HEK293T (cell line): ENCODE measurements around the gene GOLGA6D.
"Not testable (repeated sequence)": the region's sequence is repeated elsewhere in the genome, so short reads cannot be mapped to it uniquely, and the experiment has no call there.

ENCODE experiments used
- CTCF ChIA-PET: fragments of 350-600 bp; formaldehyde crosslinking; extraction: SDS; loops from one replicate; lab custom pipeline; 2021; ENCODE audit warnings: antibody characterized with exemption, inconsistent platforms; lab: Yijun Ruan, JAX
- POLR2A ChIA-PET: fragments of 350-600 bp; formaldehyde crosslinking; extraction: SDS; loops from one replicate; lab custom pipeline; 2020; ENCODE audit warnings: antibody characterized with exemption, inconsistent platforms; lab: Yijun Ruan, JAX
- DNase-seq: peaks from one replicate; pipeline ENCODE4 v3.0.0; 2012; ENCODE audit warnings: mixed read lengths; ENCODE audit errors: extremely low spot score
- ARNT ChIP-seq: fragments of 450-650 bp; IDR thresholded peaks from 2 replicates; pipeline ENCODE4 v1.6.1; 2017; ENCODE audit warnings: mild to moderate bottlenecking
- BHLHE40 ChIP-seq: fragments of 450-650 bp; IDR thresholded peaks from 2 replicates; pipeline ENCODE4 v1.6.1; 2016; ENCODE audit warnings: mild to moderate bottlenecking, moderate library complexity, borderline replicate concordance
- CTBP1 ChIP-seq: fragments of 450-650 bp; IDR thresholded peaks from 2 replicates; pipeline ENCODE4 v1.6.1; 2016; ENCODE audit warnings: borderline replicate concordance
- ELF4 ChIP-seq: fragments of 450-650 bp; IDR thresholded peaks from 2 replicates; pipeline ENCODE4 v1.6.1; 2017; ENCODE audit warnings: antibody characterized with exemption
- FOXA1 ChIP-seq: fragments of 450-650 bp; IDR thresholded peaks from 2 replicates; pipeline ENCODE4 v1.6.1; 2016; ENCODE audit warnings: mild to moderate bottlenecking
- FOXK2 ChIP-seq: fragments of 450-650 bp; IDR thresholded peaks from 2 replicates; pipeline ENCODE4 v1.6.1; 2016; ENCODE audit warnings: mild to moderate bottlenecking
- FOXM1 ChIP-seq: fragments of 450-650 bp; IDR thresholded peaks from 2 replicates; pipeline ENCODE4 v1.6.1; 2017; ENCODE audit warnings: mild to moderate bottlenecking, borderline replicate concordance
- HDGF ChIP-seq: fragments of 450-650 bp; IDR thresholded peaks from 2 replicates; pipeline ENCODE4 v1.6.1; 2017; ENCODE audit warnings: antibody characterized with exemption, borderline replicate concordance
- L3MBTL2 ChIP-seq: fragments of 450-650 bp; conservative IDR thresholded peaks from 2 replicates; pipeline ENCODE4 v1.6.1; 2016; ENCODE audit warnings: mild to moderate bottlenecking
- LEF1 ChIP-seq: fragments of 450-650 bp; IDR thresholded peaks from 2 replicates; pipeline ENCODE4 v1.6.1; 2017; ENCODE audit warnings: mild to moderate bottlenecking, borderline replicate concordance
- NFRKB ChIP-seq: fragments of 450-650 bp; IDR thresholded peaks from 2 replicates; pipeline ENCODE4 v1.6.1; 2016; ENCODE audit warnings: mild to moderate bottlenecking, moderate library complexity
- SP1 ChIP-seq: fragments of 450-650 bp; IDR thresholded peaks from 2 replicates; pipeline ENCODE4 v1.6.1; 2017
- SUZ12 ChIP-seq: fragments of 450-650 bp; IDR thresholded peaks from 2 replicates; pipeline ENCODE4 v1.6.1; 2016; ENCODE audit warnings: mild to moderate bottlenecking
- TARDBP ChIP-seq: fragments of 450-650 bp; IDR thresholded peaks from 2 replicates; pipeline ENCODE4 v1.6.1; 2016
- ZNF384 ChIP-seq: fragments of 450-650 bp; IDR thresholded peaks from 2 replicates; pipeline ENCODE4 v1.6.1; 2016
- TF ChIP-seq, protein P1 (sequence below): fragments of 450-650 bp; IDR thresholded peaks from 2 replicates; pipeline ENCODE4 v1.6.1; 2016

Gene GOLGA6D

GRCh38 chr15:75284152-75284551 lies 1.5 kb downstream of the GOLGA6D start:
- CTCF ChIA-PET, DNase-seq, POLR2A ChIA-PET: not testable (repeated sequence)

GRCh38 chr15:75293660-75294059 lies 11.0 kb downstream of the GOLGA6D start:
- POLR2A ChIA-PET, DNase-seq, CTCF ChIA-PET: not testable (repeated sequence)

DNA sequence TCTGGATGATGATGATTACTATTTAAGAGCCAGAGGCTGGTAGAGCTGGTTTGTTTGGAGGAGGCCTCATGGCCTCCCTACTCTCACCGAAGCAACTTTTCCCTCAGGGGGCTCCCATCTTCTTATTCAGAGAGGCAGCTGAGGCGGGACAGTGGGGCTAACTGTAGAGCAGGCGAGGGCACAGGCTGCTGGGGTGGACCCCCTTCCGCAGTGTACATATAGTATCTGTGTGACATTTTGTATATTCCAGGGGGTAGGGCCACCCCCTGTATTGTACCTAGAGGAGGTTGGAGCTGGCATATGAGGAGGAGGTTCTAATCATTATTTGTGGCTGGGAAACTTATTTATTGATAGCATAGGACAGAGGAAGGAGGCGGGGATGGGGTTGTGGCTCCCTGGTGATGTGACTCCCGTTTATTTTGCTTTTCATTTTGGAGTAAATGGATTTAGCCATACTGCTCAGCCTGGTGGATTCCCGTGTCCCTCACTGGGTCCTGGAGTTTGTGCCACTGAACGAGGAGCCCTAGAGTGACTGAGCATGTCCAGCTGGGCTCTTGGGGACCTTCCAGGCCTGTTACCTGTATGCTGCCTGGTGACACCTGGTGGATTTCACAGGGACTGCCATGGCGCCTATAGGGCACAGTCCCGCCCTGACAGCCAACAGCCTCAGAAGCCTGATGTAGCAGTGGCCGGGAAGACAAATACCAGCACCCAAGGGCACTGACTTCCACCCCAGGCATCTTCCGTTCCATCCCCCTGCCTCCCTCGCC lies 16.1 kb downstream of the GOLGA6D start:
- POLR2A ChIA-PET, DNase-seq, CTCF ChIA-PET: not testable (repeated sequence)

GRCh38 chr15:75299311-75299688 lies 16.7 kb downstream of the GOLGA6D start:
- CTCF ChIA-PET, DNase-seq: not testable (repeated sequence)

GRCh38 chr15:75300026-75300425 lies 17.4 kb downstream of the GOLGA6D start:
- CTCF ChIA-PET: interaction anchor here (0.8 kb wide), 1 partner anchor 254 kb away, joined by 3 read pairs; no protein-coding TSS in a partner anchor
- POLR2A ChIA-PET, DNase-seq: not testable (repeated sequence)

More at GRCh38 chr15:75299311-75299688, 16.7 kb downstream of the GOLGA6D start:
- POLR2A ChIA-PET: not testable (repeated sequence)

DNA sequence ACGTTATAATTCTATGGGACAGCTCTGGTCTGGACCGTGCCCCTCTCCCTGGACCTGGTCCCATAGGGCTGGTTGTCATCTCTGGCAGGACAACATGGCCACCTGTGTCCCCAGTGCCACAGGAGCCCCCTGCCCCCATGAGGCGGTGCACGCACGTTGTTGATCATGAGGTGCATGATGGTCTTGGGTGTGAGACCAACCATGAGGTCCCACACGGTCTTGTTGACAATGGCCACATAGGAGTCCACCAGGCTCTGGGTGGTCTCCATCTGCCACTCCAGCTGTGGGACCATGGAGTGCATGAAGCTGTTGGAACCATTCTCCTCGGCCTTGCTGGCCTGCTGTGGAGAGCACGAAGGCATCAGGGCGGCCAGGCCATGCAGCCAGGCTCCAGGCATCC lies 19.7 kb downstream of the GOLGA6D start:
- CTCF ChIA-PET: no interaction called here

DNA sequence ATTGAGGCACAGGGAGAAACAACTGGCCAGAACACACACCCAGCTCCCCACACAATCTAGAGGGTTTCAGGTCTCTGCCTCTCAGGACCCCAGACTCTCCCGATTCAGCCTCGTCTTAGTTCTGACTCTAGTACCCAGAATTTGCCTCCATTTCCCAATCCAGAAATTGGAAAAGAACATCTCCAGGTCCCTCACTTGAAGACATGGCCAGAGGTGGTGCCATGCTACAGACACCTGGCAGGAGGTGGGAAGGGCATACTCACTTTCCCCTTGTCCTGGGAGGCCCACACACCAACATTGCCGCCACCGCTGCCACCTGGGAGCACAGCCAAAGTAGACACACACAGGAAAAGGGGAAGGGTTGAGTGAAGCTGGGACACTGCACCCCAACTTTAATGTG lies 20.1 kb downstream of the GOLGA6D start:
- POLR2A ChIA-PET, DNase-seq, CTCF ChIA-PET: not testable (repeated sequence)

More for the DNA sequence above, 19.7 kb downstream of the GOLGA6D start:
- no peak for DNase-seq
- TF ChIP-seq SP1 (no peak), CTBP1 (no peak), HDGF (no peak), BHLHE40 (no peak), ARNT (no peak), ELF4 (no peak), ZNF384 (no peak), FOXA1 (no peak), L3MBTL2 (no peak), TARDBP (no peak), NFRKB (no peak), FOXM1 (no peak), LEF1 (no peak), FOXK2 (no peak), SUZ12 (no peak)
- TF ChIP-seq, protein P1, sequence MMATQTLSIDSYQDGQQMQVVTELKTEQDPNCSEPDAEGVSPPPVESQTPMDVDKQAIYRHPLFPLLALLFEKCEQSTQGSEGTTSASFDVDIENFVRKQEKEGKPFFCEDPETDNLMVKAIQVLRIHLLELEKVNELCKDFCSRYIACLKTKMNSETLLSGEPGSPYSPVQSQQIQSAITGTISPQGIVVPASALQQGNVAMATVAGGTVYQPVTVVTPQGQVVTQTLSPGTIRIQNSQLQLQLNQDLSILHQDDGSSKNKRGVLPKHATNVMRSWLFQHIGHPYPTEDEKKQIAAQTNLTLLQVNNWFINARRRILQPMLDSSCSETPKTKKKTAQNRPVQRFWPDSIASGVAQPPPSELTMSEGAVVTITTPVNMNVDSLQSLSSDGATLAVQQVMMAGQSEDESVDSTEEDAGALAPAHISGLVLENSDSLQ: no peak
- POLR2A ChIA-PET: no interaction called here

- DNase-seq: no peak
- POLR2A ChIA-PET: interaction anchor here (0.7 kb wide), 2 partner anchors 242 to 930 kb away, joined by 3 read pairs; no protein-coding TSS in a partner anchor
- CTCF ChIA-PET: interaction anchor here (0.6 to 2.3 kb wide), 4 partner anchors 10 to 341 kb away, joined by 3 to 7 read pairs (median 4); partner anchors contain the start of gene SNX33
- TF ChIP-seq ZNF384 (no peak), LEF1 (no peak), BHLHE40 (no peak), ARNT (no peak), ELF4 (no peak), HDGF (no peak), L3MBTL2 (no peak)
- TF ChIP-seq, protein P1: no peak
Measured at GRCh38 chr15:75306188-75306587, 23.6 kb downstream of the GOLGA6D start.
